Measurements from ENCODE around the gene CHST3.
"Not testable (repeated sequence)": the region's sequence is repeated elsewhere in the genome, so short reads cannot be mapped to it uniquely, and the experiment has no call there.

CHST3 gene

DNA sequence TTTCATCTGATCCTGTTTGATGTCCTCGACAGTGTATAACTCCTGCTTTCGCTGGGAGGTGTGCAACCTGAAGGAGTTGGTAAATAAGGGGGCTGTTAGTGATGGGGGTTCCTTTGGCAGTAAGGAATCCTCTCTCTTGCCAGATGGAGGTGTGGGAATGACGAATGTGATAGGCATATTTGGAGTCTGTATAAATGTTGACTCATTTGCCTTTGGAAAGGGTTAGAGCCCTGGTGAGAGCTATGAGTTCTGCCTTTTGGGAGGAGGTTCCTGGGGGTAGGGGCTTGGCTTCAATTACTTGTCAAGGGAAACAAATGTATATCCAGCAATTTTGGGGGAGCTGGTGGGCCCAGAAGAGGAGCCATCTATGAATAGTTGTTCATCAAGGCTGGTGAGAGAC, 11.4 kb upstream of the CHST3 start:
- FAIRE-seq: no peak

DNA sequence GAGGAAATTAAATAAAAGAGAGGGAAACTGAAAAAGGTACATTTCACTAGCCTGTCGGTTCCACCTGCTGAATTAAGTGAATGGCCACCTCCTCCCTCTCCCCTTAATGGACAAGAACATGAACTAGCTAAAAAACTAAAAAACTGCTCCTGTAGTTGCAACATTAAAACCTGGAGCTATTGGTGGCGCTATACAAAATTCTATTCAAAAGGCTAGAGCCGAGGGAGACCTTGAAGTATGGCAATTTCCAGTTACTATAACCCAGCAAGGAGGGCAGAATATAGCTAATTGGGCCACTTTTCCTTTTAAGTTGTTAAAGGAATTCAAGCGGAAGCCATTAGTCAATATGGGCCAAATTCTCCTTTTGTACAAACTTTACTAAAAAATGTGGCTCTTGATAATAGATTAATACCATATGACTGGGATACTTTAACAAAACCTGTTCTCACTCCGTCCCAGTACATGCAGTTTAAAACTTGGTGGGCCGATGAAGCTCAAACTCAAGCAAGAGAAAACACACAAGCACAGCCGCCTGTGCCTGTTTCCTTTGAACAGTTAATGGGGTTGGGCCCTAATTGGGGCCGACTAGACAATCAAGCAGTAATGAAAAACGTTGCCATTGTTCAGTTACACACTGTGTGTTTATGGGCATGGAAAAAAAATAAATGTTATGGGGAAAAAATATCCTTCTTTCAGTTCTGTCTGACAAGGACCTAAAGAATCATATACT, 6.5 kb upstream of the CHST3 start:
- peak; percentile 93 for FAIRE-seq

DNA sequence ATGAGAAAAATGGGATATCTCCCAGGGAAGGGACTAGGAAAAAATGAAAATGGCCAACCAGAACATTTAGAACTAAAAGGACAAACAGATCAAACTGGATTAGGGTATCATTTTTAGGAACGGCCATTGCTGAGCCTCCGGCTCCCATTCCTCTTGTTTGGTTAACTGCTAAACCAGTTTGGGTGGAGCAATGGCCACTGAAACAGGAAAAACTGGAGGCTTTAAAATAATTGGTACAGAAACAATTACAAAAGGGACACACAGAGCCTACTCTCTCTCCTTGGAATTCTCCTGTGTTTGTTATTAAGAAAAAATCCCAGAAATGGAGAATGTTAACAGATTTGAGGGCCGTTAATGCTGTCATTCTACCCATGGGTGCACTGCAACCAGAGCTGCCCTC, 4.7 kb upstream of the CHST3 start:
- no peak for FAIRE-seq

DNA sequence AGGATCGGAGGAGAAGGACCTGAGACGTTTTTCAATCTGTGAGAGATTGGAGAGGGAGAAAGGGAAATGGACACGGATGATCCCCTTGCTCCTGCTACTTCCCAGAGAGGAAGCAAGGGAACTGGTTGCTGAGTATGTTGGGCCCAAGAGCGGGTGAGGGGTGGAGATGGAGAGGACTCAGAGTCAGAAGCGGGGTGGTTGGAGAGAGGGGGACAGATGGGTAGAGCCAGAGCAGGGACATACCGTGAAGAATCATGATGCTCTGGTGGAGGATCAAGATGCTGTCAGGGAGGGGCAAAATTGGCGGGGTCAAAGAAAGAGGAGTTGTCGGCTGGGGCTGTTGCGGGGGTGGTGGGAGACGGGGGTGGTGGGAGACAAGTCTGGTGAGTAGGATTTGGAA, 2.4 kb upstream of the CHST3 start:
- no peak for FAIRE-seq

DNA sequence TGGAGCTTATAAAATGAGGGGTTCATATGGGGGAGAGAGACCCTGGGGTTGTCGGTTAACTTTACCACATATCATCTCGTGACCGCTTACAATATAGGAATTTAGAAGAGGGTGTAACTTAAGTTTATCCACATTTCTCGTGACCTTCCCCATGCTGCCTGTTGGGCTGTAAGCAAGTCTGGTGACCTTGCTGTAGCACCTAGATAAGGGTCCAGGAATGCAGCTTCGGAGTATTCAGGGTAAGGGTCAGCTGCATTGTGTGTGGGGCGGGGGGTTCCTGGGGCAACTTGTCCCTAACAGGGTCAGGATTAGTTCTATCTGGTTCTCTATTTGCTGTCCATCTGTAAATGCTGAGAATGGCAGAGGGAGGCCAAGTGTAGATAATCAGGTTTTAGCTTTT, 1.3 kb upstream of the CHST3 start:
- no peak for FAIRE-seq

DNA sequence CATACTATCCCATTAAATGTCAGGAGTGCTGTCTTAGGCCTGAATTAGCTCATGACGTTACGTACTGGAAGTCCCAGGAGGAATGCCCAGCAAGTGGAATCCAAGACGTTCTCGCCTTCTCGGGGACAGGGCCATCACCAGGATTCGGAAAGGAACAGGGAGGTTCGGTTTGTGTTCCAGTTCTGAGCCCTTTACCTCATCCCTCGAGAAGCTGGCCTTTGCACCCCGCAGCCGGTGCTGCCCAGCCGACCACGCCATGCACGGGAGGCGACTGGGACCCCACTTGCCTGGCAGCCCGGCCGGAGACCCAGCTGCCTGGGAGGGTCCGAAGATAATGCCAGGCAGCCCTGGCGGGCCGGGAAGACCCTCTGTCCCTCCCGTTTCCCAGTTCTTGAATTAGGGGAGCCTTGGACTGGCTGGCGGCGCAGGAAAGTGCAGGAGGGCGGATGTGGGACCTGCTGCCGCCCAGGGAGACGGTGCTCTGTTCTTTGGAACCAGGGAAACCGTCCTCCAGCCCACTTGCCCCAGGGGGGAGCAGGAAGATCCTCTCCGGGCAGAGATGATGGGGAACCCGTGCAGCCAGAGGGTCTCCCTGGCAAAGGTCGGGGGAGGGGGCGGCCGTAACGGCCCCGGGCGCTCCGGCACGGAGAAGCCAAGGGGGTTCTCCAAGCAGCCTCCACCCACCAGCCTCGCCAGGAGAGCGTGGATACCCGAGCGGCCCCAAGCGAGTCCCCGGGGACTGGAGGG, 671 bp upstream of the CHST3 start:
- FAIRE-seq: peak; percentile 49

DNA sequence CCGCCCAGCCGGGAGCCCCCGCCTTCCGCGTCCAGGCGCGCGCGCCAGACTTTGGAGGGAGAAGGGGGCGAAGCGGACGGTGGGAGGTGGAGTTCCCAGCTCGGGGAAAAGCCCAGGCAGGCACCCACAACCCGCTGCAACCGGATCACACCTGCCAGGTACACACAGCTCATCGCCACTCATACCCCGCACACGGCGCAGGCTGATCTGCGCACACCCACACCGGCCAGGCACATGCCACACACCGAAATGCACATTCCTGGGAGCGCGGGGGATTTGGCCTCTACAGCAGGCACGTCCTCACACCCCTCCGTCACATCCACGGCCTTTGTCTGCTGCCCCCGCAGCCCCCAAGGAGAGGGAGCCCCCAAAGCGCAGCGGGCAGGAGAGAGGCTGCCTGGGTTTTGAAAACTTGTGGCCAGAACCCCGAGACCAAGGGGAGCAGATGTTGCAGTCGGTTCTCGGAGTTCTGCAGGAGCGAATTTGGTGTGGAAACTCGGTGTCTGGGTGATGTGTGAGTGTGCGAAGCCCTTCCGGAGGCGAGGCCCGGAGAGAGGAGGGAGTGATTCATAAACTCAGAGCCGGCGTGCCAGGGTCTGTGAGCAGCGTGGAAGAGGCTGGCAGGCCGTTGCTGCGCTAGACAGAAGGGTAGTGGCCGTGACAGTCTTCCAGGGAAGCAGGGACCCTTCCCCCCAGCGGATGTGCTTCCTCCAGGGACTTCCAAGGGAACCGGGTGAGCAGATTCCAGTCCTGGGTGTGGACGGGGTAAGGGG, 734 bp downstream of the CHST3 start:
- no peak for FAIRE-seq

DNA sequence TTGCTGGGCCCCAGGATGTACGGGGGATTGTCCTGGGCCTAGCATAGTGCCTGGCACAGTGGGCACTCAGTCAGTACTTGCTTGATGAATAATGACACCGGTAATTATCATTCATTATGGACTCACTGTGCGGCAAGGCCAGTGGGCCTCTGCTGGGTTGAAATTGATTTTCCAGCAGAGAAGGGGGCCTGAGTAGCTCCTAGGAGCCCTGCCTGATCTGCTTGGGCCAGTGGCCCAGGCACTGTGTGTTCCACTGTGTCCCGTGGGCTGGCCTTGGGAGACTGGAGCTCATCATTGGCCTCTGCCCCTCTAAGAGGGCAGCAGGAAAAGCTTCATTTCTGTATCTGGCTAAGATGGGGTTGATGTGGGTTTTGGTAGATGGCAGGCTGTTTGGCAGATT, 1.4 kb downstream of the CHST3 start:
- no peak for FAIRE-seq

DNA sequence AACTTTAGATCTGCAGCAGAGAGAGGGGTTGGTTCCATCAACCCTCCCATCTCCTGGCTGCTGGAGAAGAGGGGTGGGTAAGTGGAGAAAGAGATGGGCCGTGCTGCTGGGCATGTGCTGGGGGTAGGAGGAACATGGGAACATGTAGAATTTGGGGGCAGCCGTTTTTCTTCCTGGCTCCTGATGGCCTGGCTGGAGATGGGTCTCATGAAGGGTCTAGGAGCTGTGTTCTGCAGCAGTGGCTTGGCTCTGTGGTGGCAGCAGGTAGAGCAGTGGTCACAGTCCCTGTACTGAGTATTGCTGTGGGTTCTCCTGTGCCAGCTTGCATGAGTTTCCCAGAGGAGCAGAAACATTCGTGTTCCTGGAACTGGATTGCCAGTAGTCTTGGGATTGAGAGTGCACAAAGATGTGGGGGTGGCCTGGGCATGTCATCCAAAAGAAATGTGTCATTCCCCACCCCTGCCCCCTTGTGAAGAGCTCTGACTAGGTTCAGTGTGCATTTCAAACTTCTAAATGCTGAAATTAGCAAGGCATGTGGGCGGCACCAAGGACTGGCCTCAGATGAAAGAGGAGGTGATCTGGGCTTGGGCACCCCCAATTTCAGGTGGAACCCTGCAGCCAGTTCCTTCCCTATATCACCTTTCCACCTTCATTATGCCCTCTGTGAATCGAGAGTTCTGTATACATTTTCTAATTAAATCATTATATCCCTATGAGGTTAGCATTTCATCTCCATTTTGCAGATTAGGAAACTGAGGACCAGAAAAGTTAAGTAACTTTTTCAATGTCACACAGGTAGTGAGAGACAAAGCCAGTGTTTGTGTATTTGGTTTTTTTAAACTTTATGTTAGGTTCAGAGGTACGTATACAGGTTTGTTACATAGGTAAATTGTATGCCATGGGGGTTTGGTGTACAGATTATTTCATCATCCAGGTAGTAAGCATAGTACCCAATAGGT, 2.1 kb downstream of the CHST3 start:
- FAIRE-seq: no peak

DNA sequence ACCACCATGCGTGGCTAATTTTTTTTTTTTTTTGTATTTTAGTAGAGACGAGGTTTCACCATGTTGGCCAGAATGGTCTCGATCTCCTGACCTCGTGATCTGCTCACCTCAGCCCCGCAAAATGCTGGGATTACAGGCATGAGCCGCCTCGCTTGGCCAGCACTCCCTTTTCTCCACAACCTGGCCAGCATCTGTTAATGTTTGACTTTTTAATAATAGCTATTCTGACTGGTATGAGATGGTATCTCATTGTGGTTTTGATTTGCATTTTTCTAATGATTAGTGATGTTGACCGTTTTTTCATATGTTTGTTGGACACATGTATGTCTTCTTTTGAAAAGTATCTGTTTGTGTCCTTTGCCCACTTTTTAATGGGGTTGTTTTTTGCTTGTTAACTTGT, 3.8 kb downstream of the CHST3 start:
- not testable (repeated sequence) for FAIRE-seq

DNA sequence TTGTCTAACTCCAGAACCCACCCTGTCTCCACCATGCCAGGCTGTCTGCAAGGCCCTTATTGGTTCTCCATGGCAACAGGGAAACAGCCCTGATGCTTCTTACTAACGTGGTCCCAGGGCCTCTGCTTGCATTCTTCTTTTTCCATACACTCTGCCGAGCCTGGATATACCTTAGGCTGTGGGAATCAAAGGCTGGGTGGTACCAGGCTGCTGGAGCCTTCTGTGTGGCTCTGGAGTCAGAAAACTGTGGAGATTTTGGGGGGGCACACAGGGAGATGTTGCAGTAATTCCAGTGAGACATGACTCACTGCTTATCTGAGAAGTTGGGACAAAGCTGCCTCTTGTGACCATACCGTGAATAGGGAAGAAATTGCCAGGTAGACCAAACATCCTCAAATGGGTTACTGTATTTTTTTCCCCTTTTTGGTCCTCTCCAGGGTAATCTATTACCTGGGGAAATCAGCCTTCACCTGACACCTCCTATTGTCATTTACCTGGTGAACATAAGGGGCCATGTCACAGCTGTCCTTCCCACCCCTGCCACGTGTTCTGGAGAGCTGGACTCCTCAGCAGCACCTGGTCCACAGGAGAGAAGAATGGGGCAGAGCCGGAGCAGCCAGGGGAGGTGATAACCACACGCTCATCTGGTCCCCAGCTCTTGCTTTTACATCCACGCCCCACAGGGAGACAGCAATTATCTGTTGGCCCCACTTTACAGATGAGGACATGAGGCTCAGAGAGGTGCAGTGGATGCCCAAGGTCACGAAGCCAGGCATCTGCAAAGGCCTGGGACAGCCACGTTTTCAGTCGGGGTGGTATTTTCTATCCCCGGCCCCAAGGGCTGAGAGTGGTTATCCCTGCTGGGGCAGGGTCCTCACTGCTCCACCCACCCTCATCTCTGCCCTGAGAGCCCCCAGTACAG, 4.6 kb downstream of the CHST3 start:
- FAIRE-seq: no peak

DNA sequence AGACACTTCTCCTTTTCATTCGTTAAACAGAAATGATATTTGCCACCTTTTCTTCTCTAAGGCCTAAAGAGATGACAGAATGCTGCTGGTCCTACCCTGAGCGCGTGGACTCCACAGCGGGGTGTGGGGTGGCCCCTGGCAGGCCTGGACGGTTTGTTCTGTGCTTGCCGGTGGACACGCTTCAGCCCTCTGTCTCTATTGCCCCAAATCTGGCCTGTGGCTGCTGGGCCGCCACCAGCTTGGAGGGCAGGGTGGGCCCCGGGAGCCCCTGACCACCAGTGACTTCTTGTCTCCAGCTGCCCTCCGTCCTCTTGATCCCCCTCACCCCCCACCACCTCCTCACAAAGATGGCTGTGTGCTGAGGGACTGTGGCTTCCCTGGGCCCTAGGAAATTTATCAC, 5.7 kb downstream of the CHST3 start:
- no peak for FAIRE-seq

DNA sequence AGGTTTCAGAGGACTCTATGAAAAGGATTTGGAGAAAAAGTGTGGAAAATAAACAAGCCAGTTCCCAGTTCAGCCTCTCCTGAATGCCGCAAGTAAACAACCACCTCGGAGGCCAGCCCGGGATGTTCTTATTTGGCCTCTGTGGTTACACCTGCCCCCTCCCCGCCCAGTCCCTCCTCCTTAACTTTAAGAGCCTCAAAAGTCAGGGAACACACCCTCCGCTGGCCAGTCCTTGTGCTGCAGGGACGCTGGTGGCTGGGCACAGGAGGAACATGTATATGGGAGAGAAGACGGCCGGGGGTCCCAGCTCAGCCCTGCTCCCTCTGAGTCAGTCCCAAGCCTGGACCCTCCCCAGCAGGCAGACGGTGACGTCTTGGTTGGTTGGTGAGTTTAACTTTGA, 6.1 kb downstream of the CHST3 start:
- peak; percentile 82 for FAIRE-seq

DNA sequence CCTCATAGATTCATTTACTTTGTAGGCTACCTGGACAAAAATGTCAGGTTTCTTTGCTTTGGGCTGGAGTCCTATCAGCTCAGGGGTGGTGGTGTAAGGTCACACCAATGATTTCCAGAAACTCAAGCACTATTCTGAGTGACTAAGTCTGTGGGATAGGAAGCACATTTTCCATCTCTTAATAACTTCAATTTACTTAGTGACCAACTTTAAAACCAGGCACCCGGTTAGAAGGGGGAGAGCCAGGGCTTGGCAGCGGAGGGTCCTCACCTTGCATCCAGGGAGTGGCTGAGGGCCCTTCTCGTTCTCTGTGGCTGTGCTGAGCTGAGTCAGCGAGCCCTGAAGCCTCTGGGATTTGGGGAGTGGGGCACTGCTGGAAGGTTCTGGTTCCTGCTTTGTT, 6.7 kb downstream of the CHST3 start:
- FAIRE-seq: no peak

DNA sequence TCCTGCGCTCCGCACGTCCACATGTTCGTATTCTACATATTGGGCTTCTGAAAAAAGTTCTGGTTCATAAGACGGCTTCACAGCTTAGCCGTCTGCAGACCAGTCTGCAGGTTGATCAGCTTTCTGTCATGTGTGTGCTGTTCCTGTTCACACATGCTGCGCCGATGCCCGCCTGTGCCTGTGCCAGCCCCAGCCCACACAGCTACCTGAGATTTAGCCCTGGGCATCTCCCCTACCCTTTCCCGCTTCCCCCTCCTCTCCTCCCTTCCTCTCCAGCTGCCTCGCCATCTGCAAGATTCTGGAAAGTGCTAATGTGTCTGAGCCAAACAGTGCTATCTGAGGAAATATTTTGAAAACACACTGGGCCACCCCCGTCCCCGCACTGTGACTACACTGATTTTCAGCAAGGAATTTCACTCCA, 7.1 kb downstream of the CHST3 start:
- FAIRE-seq: no peak

DNA sequence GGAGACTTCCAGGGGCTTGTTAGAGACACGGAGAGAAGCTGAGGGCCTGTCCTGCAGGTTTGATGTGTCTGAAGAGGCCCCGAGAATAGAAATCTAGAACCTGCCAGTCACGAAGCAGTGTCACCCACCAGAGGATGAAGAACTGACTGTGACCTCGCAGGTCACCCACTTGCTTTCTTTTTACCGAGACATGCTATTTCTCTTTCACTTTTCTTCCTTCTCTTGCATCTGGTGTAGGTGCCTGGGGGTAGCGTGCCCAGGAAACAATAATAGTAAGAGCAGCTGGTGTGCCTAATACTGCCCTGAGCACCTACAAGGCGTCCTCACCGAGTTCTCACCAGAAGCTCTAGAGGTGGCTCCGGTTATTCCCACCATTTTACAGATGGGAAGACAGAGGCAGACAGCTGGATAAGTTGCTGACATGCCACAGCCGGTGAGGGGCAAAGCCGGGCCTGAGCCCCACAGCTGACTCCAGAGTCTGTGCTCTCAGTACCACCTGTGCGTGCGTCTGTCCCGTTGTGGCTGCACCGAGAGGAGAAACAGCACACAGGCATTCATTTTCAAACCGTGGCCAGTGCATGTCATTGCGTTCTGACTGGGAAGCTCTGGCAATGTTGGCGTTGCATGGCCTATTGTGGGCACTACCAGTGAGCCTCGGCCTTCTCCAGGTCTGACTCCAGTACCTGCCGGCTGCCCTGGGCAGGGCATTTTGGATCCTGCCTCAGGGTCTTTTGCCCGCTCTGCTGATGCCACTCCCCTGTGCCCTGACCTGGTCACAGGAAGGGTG, 7.8 kb downstream of the CHST3 start:
- no peak for FAIRE-seq

DNA sequence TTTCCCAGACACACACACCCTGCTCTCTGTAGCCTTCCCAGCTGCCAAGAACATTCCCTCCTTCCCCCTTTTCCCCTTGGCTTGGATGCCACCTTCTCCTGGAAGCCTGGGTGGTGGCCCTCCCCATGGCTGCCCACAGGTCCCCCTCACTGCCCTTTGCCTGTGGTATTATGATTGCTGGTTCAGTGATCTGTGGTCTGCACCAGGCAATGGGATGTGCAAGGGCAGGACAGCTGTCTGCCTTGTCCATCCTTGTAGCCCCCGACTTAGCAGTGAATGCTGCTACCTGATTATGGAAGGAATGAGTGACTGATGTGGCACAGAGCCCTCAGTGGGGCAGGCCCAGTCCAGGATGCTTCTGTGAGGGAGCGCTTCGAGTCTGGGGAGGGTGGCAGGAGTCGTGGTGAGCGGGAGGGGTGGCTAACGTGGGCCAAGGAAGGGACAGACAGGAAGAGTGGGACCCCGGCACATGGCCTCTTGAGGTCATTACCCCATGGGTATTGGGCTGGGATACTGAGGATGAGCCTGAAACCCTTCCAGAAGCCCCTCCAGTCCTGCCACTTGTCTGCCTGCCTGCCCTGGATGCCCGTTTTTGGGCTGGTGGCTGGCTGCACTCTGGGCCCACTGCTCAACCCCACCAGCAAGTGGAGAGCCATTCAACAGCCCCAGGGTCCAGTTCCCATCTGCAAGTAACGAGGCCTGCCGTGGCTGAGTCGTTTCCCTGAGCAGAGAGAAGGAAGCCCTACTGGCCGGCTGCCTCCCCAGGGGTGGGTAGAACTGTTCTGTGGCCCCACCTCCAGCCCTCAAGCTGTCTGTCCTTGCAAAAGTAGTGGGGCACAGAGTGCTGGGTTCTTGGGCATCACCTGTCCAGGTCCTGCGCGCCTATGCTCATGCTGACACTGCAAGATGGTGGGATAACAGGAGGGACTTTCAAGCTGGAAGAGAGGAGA, 8.8 kb downstream of the CHST3 start:
- FAIRE-seq: no peak

DNA sequence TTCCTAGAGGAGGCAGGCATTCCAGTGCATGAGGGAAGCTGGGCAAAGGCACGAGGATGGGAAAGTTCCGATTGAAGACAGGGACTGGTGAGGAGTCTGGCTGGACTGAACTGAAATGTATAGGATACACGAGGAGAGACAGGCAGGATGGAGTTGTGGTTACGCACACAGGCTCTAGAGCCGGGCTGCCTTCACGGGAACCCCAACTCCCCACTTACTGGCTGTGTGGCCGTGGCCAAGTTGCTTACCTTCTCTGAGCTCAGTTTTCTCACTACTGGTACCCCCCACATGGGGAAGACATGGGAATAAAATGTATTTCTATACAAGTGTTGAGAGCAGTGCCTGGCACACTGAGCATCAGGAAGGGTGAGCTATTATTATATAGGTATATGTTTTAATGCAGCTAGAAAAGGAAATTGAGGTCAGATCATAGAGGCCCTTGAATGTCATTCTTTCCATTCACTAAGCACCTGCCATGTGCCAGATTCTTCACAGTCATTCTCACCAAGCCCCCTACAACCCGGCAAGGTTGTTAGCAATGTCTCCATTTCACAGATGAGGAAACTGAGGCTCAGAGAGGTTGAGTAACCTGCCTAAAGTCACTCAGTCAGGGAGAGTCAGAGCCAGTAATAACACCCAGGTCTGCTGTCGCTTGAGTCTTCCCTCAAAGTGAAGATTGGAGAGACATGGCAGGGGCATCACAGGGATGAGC, 9.7 kb downstream of the CHST3 start:
- FAIRE-seq: no peak

DNA sequence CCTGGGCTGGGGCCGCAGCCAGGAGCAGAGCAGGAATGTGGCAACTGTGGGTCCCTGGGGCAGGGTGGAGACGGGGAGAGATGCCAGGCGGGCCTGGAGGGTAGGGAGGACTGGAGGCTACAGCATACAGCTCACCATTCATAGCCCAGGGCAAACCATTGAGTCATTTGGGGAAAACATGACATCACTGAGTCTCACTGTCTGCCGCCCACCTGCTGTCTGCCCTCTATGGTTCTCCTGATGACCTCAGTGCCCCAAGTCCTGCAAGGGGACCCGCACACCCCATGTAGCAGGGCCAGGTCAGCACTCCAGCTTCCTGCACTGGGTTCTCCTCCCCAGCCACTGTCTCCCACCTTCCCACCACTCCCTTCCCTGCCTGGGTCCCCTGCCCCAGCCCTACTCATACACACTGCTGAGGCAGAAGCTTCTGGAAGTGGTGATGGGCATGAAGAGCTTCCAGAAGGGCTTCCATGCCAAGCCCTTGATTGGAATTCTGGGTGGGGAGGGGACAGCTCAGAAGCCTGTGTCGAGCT, 10.4 kb downstream of the CHST3 start:
- no peak for FAIRE-seq
